ENCODE results near the gene FYN.
"Not testable (repeated sequence)": the region's sequence is repeated elsewhere in the genome, so short reads cannot be mapped to it uniquely, and the experiment has no call there.

Gene FYN

DNA sequence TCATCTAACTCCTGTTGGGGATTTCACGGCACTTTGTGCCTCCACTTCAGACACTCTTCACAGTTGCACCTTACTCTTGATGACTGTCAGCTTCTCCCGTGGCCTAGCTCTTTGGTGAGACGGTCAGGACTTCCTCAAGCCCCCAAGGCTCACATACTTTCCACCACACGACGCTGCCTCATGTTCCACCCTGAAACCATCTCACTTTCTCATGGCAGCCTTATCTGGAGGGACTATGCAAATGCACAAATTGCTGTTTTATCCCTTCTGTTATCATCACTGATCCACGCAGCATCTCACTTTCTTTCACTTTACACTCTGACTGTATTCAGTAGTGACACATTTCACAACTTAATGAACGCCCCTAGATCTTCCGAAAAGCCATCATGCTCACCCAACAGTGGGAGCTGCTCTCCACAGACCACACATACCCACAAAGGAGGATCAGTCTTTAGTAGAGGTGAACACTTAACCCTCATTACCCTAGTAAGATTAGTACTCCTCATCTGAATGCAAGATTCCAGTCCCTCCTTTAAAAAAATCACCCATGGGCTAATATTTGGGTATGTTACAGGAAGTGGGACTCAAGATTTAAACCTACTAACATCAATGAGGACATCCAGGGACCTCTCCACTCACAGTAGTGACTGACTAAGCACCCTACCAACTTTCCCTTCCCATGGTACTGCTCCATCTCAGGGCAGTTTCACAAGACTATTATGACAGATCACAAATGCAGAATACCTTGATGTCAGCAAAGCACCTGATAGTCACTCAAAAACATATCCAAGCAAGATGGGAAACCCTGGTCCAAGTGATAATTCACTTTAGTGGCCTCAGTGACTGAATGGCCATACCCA, 35.4 kb downstream of the FYN start:
- TF ChIP-seq, protein P1, sequence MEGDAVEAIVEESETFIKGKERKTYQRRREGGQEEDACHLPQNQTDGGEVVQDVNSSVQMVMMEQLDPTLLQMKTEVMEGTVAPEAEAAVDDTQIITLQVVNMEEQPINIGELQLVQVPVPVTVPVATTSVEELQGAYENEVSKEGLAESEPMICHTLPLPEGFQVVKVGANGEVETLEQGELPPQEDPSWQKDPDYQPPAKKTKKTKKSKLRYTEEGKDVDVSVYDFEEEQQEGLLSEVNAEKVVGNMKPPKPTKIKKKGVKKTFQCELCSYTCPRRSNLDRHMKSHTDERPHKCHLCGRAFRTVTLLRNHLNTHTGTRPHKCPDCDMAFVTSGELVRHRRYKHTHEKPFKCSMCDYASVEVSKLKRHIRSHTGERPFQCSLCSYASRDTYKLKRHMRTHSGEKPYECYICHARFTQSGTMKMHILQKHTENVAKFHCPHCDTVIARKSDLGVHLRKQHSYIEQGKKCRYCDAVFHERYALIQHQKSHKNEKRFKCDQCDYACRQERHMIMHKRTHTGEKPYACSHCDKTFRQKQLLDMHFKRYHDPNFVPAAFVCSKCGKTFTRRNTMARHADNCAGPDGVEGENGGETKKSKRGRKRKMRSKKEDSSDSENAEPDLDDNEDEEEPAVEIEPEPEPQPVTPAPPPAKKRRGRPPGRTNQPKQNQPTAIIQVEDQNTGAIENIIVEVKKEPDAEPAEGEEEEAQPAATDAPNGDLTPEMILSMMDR (IDR thresholded peaks at IDR 0.05; ENCODE audit: extremely low read depth, insufficient read depth, missing control alignments): no peak
- in situ Hi-C loops (cut with MboI; ENCODE audit: low pct_unique_long_range_greater_than_20kb, low sequenced_read_pairs, unreplicated experiment): no loop called here

DNA sequence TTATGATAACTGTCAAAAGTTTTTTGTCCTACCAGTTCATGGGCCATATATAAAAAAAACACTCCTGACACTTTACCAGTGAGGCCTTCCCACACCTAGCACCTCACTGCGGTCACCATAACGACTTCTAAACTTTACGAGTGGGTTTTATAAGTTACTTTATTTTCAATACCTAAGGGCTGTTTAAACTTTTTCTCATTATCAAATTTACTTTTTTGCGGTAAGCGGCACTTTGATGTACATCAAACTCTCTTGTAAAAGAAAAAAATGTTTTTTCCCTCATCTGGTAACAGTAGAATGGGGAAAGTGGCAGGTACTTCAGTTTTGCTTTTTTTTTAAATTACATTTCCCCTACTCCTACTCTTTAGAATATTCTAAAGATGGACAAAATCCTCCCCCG, 36.2 kb downstream of the FYN start:
- in situ Hi-C loops (cut with MboI; ENCODE audit: low pct_unique_long_range_greater_than_20kb, low sequenced_read_pairs, unreplicated experiment): no loop called here
- TF ChIP-seq, protein P1 (IDR thresholded peaks at IDR 0.05; ENCODE audit: extremely low read depth, insufficient read depth, missing control alignments): no peak
- DNase-seq (ENCODE audit: low spot score): no peak

More for the DNA sequence above, 35.4 kb downstream of the FYN start:
- peak; percentile 22 for DNase-seq (ENCODE audit: low spot score)

DNA sequence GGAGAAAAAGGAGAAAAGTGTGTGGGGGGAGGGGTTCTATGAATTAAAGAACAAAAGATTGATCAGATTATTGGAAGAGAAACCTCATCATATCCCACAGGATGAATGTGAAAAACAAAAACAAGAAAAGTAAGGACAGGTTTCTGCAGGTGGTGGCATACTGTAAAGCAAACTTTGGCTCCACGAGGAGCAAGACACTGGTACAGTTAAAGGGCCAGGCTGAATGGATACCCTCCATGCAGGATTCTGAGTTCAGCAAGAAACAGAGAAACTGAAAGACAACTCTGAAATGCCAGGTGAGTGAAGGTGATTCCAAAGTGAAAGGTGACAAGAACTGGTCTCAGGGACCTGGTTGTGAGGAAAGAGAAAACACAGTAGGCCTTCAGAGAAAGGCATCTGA, 37.4 kb downstream of the FYN start:
- TF ChIP-seq, protein P1 (IDR thresholded peaks at IDR 0.05; ENCODE audit: extremely low read depth, insufficient read depth, missing control alignments): no peak
- in situ Hi-C loops (cut with MboI; ENCODE audit: low pct_unique_long_range_greater_than_20kb, low sequenced_read_pairs, unreplicated experiment): no loop called here
- DNase-seq (ENCODE audit: low spot score): no peak

DNA sequence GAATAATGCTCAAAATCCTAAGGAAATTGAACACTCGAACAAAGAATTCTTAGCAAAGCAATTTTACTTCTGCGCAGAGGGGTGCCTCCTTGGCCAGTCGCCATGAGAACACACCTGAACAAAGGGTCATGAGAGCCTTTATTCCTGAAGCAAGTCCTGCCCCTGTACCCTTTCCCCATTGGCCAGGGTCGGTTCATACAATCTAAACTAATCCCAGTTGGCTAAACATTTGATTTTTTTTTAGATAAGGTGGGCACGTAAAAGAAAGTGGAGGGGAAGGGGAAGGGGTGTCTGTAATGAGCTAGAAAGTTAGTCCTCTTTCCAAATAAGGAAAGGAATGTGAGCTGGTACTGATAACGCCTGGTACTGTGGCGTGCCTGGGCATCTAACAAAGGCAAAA, 37.9 kb downstream of the FYN start:
- in situ Hi-C loops (cut with MboI; ENCODE audit: low pct_unique_long_range_greater_than_20kb, low sequenced_read_pairs, unreplicated experiment); DNase-seq (ENCODE audit: low spot score): not testable (repeated sequence)

DNA sequence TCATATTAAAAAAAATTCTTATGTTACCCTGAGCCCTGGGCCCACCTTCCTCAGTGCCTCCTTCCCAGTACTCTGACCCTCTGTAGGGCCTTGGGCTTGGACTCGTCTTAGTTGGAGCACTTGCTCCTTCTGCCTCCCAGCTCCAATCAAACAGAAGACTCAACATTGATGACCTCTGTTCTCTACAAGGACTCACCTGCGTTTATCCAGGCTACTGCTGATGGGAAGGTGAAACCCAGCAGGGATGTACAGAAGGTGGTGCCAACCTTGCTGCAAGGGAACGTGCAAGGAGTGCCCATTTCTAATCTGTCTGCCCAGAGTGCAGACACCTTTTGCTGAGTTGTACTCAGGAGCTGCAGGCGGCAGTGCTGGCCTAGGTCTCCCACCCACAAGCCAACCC, 38.9 kb downstream of the FYN start:
- DNase-seq (ENCODE audit: low spot score): no peak
- TF ChIP-seq, protein P1 (IDR thresholded peaks at IDR 0.05; ENCODE audit: extremely low read depth, insufficient read depth, missing control alignments): no peak
- in situ Hi-C loops (cut with MboI; ENCODE audit: low pct_unique_long_range_greater_than_20kb, low sequenced_read_pairs, unreplicated experiment): no loop called here

DNA sequence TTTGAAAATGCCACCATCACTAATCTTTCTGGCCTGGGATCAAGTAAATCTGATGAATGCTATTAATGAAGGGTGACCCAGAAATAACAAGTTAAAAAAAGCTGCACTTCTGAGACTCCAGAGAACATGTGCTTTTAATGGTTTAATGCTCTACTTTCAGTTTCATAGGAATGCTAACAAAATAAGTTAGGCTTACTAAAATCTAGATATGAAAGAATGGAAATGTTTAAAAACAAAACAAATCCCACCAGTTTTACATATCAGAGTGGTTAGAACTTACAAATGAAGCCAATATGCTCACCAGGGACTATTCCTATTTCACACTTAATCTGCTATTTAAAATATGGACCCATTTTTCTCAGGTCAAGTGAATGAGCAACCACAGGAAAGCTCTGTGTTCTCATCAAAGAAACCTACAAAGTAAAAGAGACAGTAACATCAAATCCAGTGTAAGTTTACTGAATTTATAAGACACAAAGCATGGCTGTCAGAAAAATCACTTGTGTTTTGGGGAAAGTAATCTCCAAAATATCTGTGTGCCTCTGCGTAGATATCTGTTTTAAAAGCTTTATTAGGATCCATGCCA, 40.3 kb downstream of the FYN start:
- TF ChIP-seq, protein P1 (IDR thresholded peaks at IDR 0.05; ENCODE audit: extremely low read depth, insufficient read depth, missing control alignments): no peak
- no peak for DNase-seq (ENCODE audit: low spot score)
- in situ Hi-C loops (cut with MboI; ENCODE audit: low pct_unique_long_range_greater_than_20kb, low sequenced_read_pairs, unreplicated experiment): no loop called here

DNA sequence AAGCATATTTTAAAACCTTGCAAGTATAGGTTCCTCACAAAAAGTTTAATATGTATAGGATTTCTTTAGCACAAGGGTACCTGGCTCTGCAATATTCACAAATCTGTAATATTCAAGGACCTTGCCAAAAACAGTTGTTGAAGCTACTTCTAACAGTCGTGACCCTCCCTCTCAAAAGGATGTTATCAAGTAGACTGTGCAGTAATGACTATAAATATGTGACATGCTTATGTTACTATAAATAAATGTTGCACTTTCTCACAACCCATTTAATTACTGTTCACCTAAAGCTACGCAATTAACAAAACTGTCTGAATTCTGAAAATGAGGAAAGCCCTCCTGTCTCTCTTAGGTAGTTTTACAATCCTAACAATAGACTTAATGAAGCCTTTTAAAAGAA, 41.8 kb downstream of the FYN start:
- TF ChIP-seq, protein P1 (IDR thresholded peaks at IDR 0.05; ENCODE audit: extremely low read depth, insufficient read depth, missing control alignments): no peak
- DNase-seq (ENCODE audit: low spot score): no peak
- in situ Hi-C loops (cut with MboI; ENCODE audit: low pct_unique_long_range_greater_than_20kb, low sequenced_read_pairs, unreplicated experiment): no loop called here
